HepG2 (cell line): Measurements from ENCODE around the gene SLC12A2. TPM values are rescaled to one million over a fixed set of nuclear protein-coding genes. Genes with fewer than 3 reads are reported as not detected.
A peak's percentile ranks its signal among the peaks of the same experiment; 100 is the strongest.

ENCODE experiments used
- ARNT2 ChIP-seq: sonication (generic); formaldehyde crosslinking; IDR thresholded peaks from 2 replicates; pipeline ENCODE4 v1.8.0; 2022; ENCODE audit warnings: mild to moderate bottlenecking, low read depth, missing genetic modification reagents, moderate library complexity
- CEBPB ChIP-seq: IDR thresholded peaks from 2 replicates; pipeline ENCODE4 v1.6.1; 2011; ENCODE audit warnings: low read depth, low read length, improper control_type of control experiment, borderline replicate concordance
- CHCHD3 ChIP-seq: sonication (generic); formaldehyde crosslinking; IDR thresholded peaks from 2 replicates; pipeline ENCODE4 v1.8.0; 2022; ENCODE audit warnings: mild to moderate bottlenecking, missing genetic modification reagents, moderate library complexity
- DDIT3 ChIP-seq: sonication (generic); formaldehyde crosslinking; IDR thresholded peaks from 2 replicates; pipeline ENCODE4 v1.4.0; 2020; ENCODE audit warnings: mild to moderate bottlenecking, missing genetic modification reagents
- HMG20B ChIP-seq: conservative IDR thresholded peaks from 2 replicates; pipeline ENCODE4 v1.6.1; 2016; ENCODE audit warnings: missing genetic modification reagents, missing compliant biosample characterization
- KAT2B ChIP-seq: fragments of 150-350 bp; IDR thresholded peaks from 2 replicates; pipeline ENCODE4 v1.6.1; 2014; ENCODE audit warnings: low read depth, low read length, borderline replicate concordance
- LCORL ChIP-seq, 2 experiments: fragments of 450-650 bp in 1 of 2; sonication (generic) in 1 of 2; formaldehyde crosslinking in 1 of 2; IDR thresholded peaks; 2 replicates each; pipeline versions ENCODE4 v1.5.0 to v1.6.1; 2017 to 2020; ENCODE audit warnings: antibody characterized with exemption in 1 of 2, missing genetic modification reagents in 1 of 2
- MED8 ChIP-seq: sonication (generic); formaldehyde crosslinking; IDR thresholded peaks from 2 replicates; pipeline ENCODE4 v1.8.1; 2023; ENCODE audit warnings: mild to moderate bottlenecking, missing genetic modification reagents; ENCODE audit not compliant: insufficient replicate concordance
- MTF1 ChIP-seq: sonication (generic); formaldehyde crosslinking; IDR thresholded peaks from 2 replicates; pipeline ENCODE4 v1.5.0; 2020; ENCODE audit warnings: missing genetic modification reagents
- MXD4 ChIP-seq: IDR thresholded peaks from 2 replicates; pipeline ENCODE4 v1.6.1; 2016; ENCODE audit warnings: mild to moderate bottlenecking, missing biosample characterization, missing genetic modification reagents
- MXI1 ChIP-seq: IDR thresholded peaks from 3 replicates; pipeline ENCODE4 v1.6.1; 2012; ENCODE audit warnings: low read depth, low read length, inconsistent platforms, borderline replicate concordance
- NCOA2 ChIP-seq: sonication (generic); formaldehyde crosslinking; IDR thresholded peaks from 2 replicates; pipeline ENCODE4 v1.8.0; 2022; ENCODE audit warnings: inconsistent platforms
- NFE2L1 ChIP-seq: sonication (generic); formaldehyde crosslinking; IDR thresholded peaks from 2 replicates; pipeline ENCODE4 v1.4.0; 2020; ENCODE audit warnings: missing genetic modification reagents, mild to moderate bottlenecking, borderline replicate concordance
- NFKBIZ ChIP-seq: IDR thresholded peaks from 2 replicates; pipeline ENCODE4 v1.6.1; 2018; ENCODE audit warnings: missing genetic modification reagents, missing compliant biosample characterization
- NR3C1 ChIP-seq: sonication (generic); formaldehyde crosslinking; IDR thresholded peaks from 2 replicates; pipeline ENCODE4 v1.4.0; 2020; ENCODE audit warnings: missing genetic modification reagents
- PHF8 ChIP-seq: sonication (generic); formaldehyde crosslinking; IDR thresholded peaks from 2 replicates; pipeline ENCODE4 v1.5.0; 2020; ENCODE audit warnings: missing genetic modification reagents
- REL ChIP-seq: sonication (generic); formaldehyde crosslinking; conservative IDR thresholded peaks from 2 replicates; pipeline ENCODE4 v1.8.0; 2022; ENCODE audit warnings: mild to moderate bottlenecking, missing genetic modification reagents, moderate library complexity
- RFX1 ChIP-seq: fragments of 450-650 bp; IDR thresholded peaks from 2 replicates; pipeline ENCODE4 v1.6.1; 2017
- RXRA ChIP-seq: sonication (generic); formaldehyde crosslinking; IDR thresholded peaks from 2 replicates; pipeline ENCODE4 v1.5.1; 2020; ENCODE audit warnings: missing genetic modification reagents
- SMARCE1 ChIP-seq: fragments of 450-650 bp; IDR thresholded peaks from 2 replicates; pipeline ENCODE4 v1.6.1; 2017; ENCODE audit warnings: borderline replicate concordance
- TBL1XR1 ChIP-seq: fragments of 150-350 bp; IDR thresholded peaks from 2 replicates; pipeline ENCODE4 v1.6.1; 2014; ENCODE audit warnings: borderline replicate concordance, low read length; ENCODE audit not compliant: partially characterized antibody
- TCF12 ChIP-seq, 2 experiments: fragments of 450-650 bp in 1 of 2; sonication (generic) in 1 of 2; formaldehyde crosslinking in 1 of 2; IDR thresholded peaks; 2 replicates each; pipeline versions ENCODE4 v1.6.1 to v1.8.0; 2017 to 2022; ENCODE audit warnings: antibody characterized with exemption in 1 of 2, mild to moderate bottlenecking in 1 of 2, missing genetic modification reagents in 1 of 2, moderate library complexity in 1 of 2
- ZBTB43 ChIP-seq: sonication (generic); formaldehyde crosslinking; conservative IDR thresholded peaks from 2 replicates; pipeline ENCODE4 v1.4.0; 2020; ENCODE audit warnings: missing genetic modification reagents
- ZFY ChIP-seq: sonication (generic); formaldehyde crosslinking; IDR thresholded peaks from 2 replicates; pipeline ENCODE4 v1.4.0; 2020; ENCODE audit warnings: missing genetic modification reagents
- ZNF124 ChIP-seq: sonication (generic); formaldehyde crosslinking; IDR thresholded peaks from 2 replicates; pipeline ENCODE4 v1.4.0; 2020; ENCODE audit warnings: missing genetic modification reagents
- ZNF138 ChIP-seq: sonication (generic); formaldehyde crosslinking; IDR thresholded peaks from 2 replicates; pipeline ENCODE4 v1.5.0; 2020; ENCODE audit warnings: mild to moderate bottlenecking, low read depth, missing genetic modification reagents
- ZNF512 ChIP-seq: sonication (generic); formaldehyde crosslinking; IDR thresholded peaks from 2 replicates; pipeline ENCODE4 v1.4.0; 2020; ENCODE audit warnings: mild to moderate bottlenecking, missing genetic modification reagents
- ZNF552 ChIP-seq: sonication (generic); formaldehyde crosslinking; IDR thresholded peaks from 2 replicates; pipeline ENCODE4 v1.9.0; 2022; ENCODE audit warnings: missing genetic modification reagents, mild to moderate bottlenecking, borderline replicate concordance
- ZNF572 ChIP-seq: sonication (generic); formaldehyde crosslinking; IDR thresholded peaks from 2 replicates; pipeline ENCODE4 v1.5.1; 2020; ENCODE audit warnings: mild to moderate bottlenecking, missing genetic modification reagents
- ZNF644 ChIP-seq: IDR thresholded peaks from 2 replicates; pipeline ENCODE4 v1.6.1; 2016; ENCODE audit warnings: low read depth
- polyA plus RNA-seq, 8 experiments: library from polyadenylated mRNA; depleted of rRNA in 3 of 8; stranded (reverse) in 7 of 8; unstranded in 1 of 8; fragments of >200 nt; fragmentation: Illumina TruSeq in 4 of 8; extraction: Trizol in 4 of 8; gene quantifications; 2 replicates each; pipeline versions ENCODE4 v1.2.1 to v1.2.3, GENCODE V29; 2011 to 2016; ENCODE audit warnings: low read depth in 4 of 8, missing spikeins in 1 of 8, mixed read lengths in 1 of 8; ENCODE audit not compliant: insufficient read depth in 1 of 8
- total RNA-seq, 5 experiments: library from RNA; depleted of rRNA; stranded (reverse); fragments of >200 nt; fragmentation: Illumina TruSeq; extraction: Trizol; gene quantifications; 2 replicates each; pipeline ENCODE4 v1.2.3, GENCODE V29; 2016; ENCODE audit warnings: low read depth in 1 of 5

Gene SLC12A2
- total and polyA plus RNA-seq, 2 of the 13 experiments (the other 11 are each of a cell fraction or from before 2014, with no cell fraction given): 4.0 to 9.7 TPM

- TF ChIP-seq NCOA2 (CRISPR knock-in tag) (no peak), ZNF552 (CRISPR knock-in tag) (no peak; the same call in 1 of the 2 replicates), ZBTB43 (CRISPR knock-in tag) (no peak), NFKBIZ (CRISPR knock-in tag) (no peak), MTF1 (CRISPR knock-in tag) (no peak), RXRA (no peak; the same call in 1 of the 2 replicates), PHF8 (CRISPR knock-in tag) (peak; percentile 53), CEBPB (no peak), LCORL (IDR thresholded peaks at IDR 0.05) (no peak), LCORL (CRISPR knock-in tag; IDR thresholded peaks at IDR 0.05) (peak; percentile 67; the same call in 1 of the 2 replicates), ZNF512 (CRISPR knock-in tag) (no peak), REL (CRISPR knock-in tag) (no peak), NR3C1 (CRISPR knock-in tag) (no peak), ZNF138 (CRISPR knock-in tag) (no peak), MED8 (CRISPR knock-in tag) (peak; percentile 59), MXI1 (0 out of 3 replicates have a peak, but pooled peaks have one; percentile 55), TCF12 (IDR thresholded peaks at IDR 0.05) (no peak), TCF12 (CRISPR knock-in tag; IDR thresholded peaks at IDR 0.05) (no peak), MXD4 (peak; percentile 49; the same call in 1 of the 2 replicates), NFE2L1 (CRISPR knock-in tag) (no peak), HMG20B (CRISPR knock-in tag) (no peak), ZNF644 (CRISPR knock-in tag) (no peak), SMARCE1 (no peak), TBL1XR1 (no peak), RFX1 (no peak), ARNT2 (CRISPR knock-in tag) (peak; percentile 90), KAT2B (no peak), ZNF124 (CRISPR knock-in tag) (no peak), ZNF572 (0 out of 2 replicates have a peak, but pooled peaks have one; percentile 30), ZFY (peak; percentile 86; the same call in 1 of the 2 replicates), DDIT3 (CRISPR knock-in tag) (no peak), CHCHD3 (CRISPR knock-in tag) (no peak)
Measured at GRCh38 chr5:128083033-128083810, at the start of gene SLC12A2 (continued).
